Measurements from ENCODE around the gene RPL27A. TPM values are rescaled to one million over a fixed set of nuclear protein-coding genes. Genes with fewer than 3 reads are reported as not detected.
A peak's percentile ranks its signal among the peaks of the same experiment; 100 is the strongest.

Gene RPL27A
- total RNA-seq, 2 donors from 2014 or later = 1,341 to 1,591 TPM

- Mint-ChIP-seq H3K27ac (peak overlapping the region in 1 of 2 donors; percentile 40), H3K36me3 (no peaks in the 10 kb centered on the region), H3K9me3 (no peaks in the 10 kb centered on the region)
- ATAC-seq = no peak
- DNase-seq (ENCODE audit: low spot score in 2 of 2) = no peak
Observed at GRCh38 chr11:8706673-8707432, 24.3 kb downstream of the RPL27A start.

GRCh38 chr11:8707541-8708191, 25.1 kb downstream of the RPL27A start:
- no peak overlapping the region for H3K27ac Mint-ChIP-seq
- H3K36me3 Mint-ChIP-seq = no peaks in the 10 kb centered on the region
- DNase-seq (ENCODE audit: low spot score in 2 of 2) = no peak

GRCh38 chr11:8709002-8709672, 26.5 kb downstream of the RPL27A start:
- no peak for ATAC-seq
- Mint-ChIP-seq H3K27ac (no peak overlapping the region), H3K9me3 (no peaks in the 10 kb centered on the region), H3K36me3 (no peaks in the 10 kb centered on the region)
- no peak for DNase-seq (ENCODE audit: low spot score in 2 of 2)

More at GRCh38 chr11:8707541-8708191, 25.1 kb downstream of the RPL27A start:
- H3K9me3 Mint-ChIP-seq = no peaks in the 10 kb centered on the region
- no peak for ATAC-seq

- Mint-ChIP-seq H3K27ac (no peak overlapping the region), H3K36me3 (no peaks in the 10 kb centered on the region), H3K9me3 (no peaks in the 10 kb centered on the region)
- DNase-seq (ENCODE audit: low spot score in 2 of 2) = no peak
- no peak for ATAC-seq
Observed at GRCh38 chr11:8709777-8710176, 27.2 kb downstream of the RPL27A start.

GRCh38 chr11:8711895-8712442, 29.4 kb downstream of the RPL27A start:
- ATAC-seq (no peak), DNase-seq (ENCODE audit: low spot score in 2 of 2) (no peak)
- Mint-ChIP-seq H3K27ac (no peak overlapping the region), H3K36me3 (no peaks in the 10 kb centered on the region), H3K9me3 (no peaks in the 10 kb centered on the region)

GRCh38 chr11:8712506-8712905, 29.9 kb downstream of the RPL27A start:
- no peak for DNase-seq (ENCODE audit: low spot score in 2 of 2)
- Mint-ChIP-seq H3K36me3 (no peaks in the 10 kb centered on the region), H3K9me3 (no peaks in the 10 kb centered on the region), H3K27ac (no peak overlapping the region)
- no peak for ATAC-seq

- Mint-ChIP-seq H3K27ac (no peak overlapping the region), H3K9me3 (no peaks in the 10 kb centered on the region), H3K36me3 (no peaks in the 10 kb centered on the region)
- DNase-seq (ENCODE audit: low spot score in 2 of 2) (no peak), ATAC-seq (no peak)
Observed at GRCh38 chr11:8713760-8714454, 31.3 kb downstream of the RPL27A start.

GRCh38 chr11:8714622-8715225, 32.1 kb downstream of the RPL27A start:
- no peaks in the 10 kb centered on the region for H3K36me3 Mint-ChIP-seq
- DNase-seq (ENCODE audit: low spot score in 2 of 2) (no peak), ATAC-seq (no peak)
- no peak overlapping the region for H3K27ac Mint-ChIP-seq
- no peaks in the 10 kb centered on the region for H3K9me3 Mint-ChIP-seq

GRCh38 chr11:8715501-8715900, 32.9 kb downstream of the RPL27A start:
- H3K9me3 Mint-ChIP-seq = no peaks in the 10 kb centered on the region
- H3K27ac Mint-ChIP-seq = peak overlapping the region in 1 of 2 donors; percentile 14
- ATAC-seq = no peak
- no peaks in the 10 kb centered on the region for H3K36me3 Mint-ChIP-seq
- no peak for DNase-seq (ENCODE audit: low spot score in 2 of 2)

- H3K27ac Mint-ChIP-seq = peak overlapping the region; percentile 8 to 85
- ATAC-seq (no peak), DNase-seq (ENCODE audit: low spot score in 2 of 2) (no peak)
- no peaks in the 10 kb centered on the region for H3K36me3 Mint-ChIP-seq
- H3K9me3 Mint-ChIP-seq = no peaks in the 10 kb centered on the region
Observed at GRCh38 chr11:8717544-8717875, 34.9 kb downstream of the RPL27A start.

GRCh38 chr11:8717876-8718753, 35.5 kb downstream of the RPL27A start:
- H3K9me3 Mint-ChIP-seq = no peaks in the 10 kb centered on the region
- peak overlapping the region in 1 of 2 donors; percentile 85 for H3K27ac Mint-ChIP-seq
- no peak for DNase-seq (ENCODE audit: low spot score in 2 of 2)
- no peak for ATAC-seq
- H3K36me3 Mint-ChIP-seq = no peaks in the 10 kb centered on the region

GRCh38 chr11:8719211-8719649, 36.6 kb downstream of the RPL27A start:
- H3K9me3 Mint-ChIP-seq = no peaks in the 10 kb centered on the region
- DNase-seq (ENCODE audit: low spot score in 2 of 2) (no peak), ATAC-seq (no peak)
- no peaks in the 10 kb centered on the region for H3K36me3 Mint-ChIP-seq
- H3K27ac Mint-ChIP-seq = no peak overlapping the region

- no peak for ATAC-seq
Observed at GRCh38 chr11:8719721-8720120, 37.1 kb downstream of the RPL27A start.

GRCh38 chr11:8720352-8720751, 37.8 kb downstream of the RPL27A start:
- ATAC-seq = no peak
- H3K36me3 Mint-ChIP-seq = no peaks in the 10 kb centered on the region
- H3K9me3 Mint-ChIP-seq = no peaks in the 10 kb centered on the region
- peak overlapping the region in 1 of 2 donors; percentile 66 for H3K27ac Mint-ChIP-seq
- DNase-seq (ENCODE audit: low spot score in 2 of 2) = no peak

More at GRCh38 chr11:8719721-8720120, 37.1 kb downstream of the RPL27A start:
- Mint-ChIP-seq H3K27ac (no peak overlapping the region), H3K9me3 (no peaks in the 10 kb centered on the region), H3K36me3 (no peaks in the 10 kb centered on the region)
- no peak for DNase-seq (ENCODE audit: low spot score in 2 of 2)

- ATAC-seq = no peak
- DNase-seq (ENCODE audit: low spot score in 2 of 2) = no peak
Observed at GRCh38 chr11:8720868-8721608, 38.4 kb downstream of the RPL27A start.

More at GRCh38 chr11:8720868-8721608, 38.4 kb downstream of the RPL27A start:
- H3K27ac Mint-ChIP-seq = peak overlapping the region in 1 of 2 donors; percentile 87
- H3K36me3 Mint-ChIP-seq = no peaks in the 10 kb centered on the region
- H3K9me3 Mint-ChIP-seq = no peaks in the 10 kb centered on the region

Measured in activated naive CD4-positive, alpha-beta T cell treated with anti-CD3 and anti-CD28 coated beads, Interleukin-2, amount 50 U/mL, for 72 hours (primary cell).